GM10266 (cell line): ENCODE results near the gene ASTL.

Experiments
- DNase-seq: peaks from one replicate; pipeline ENCODE4 v3.0.0; 2012; ENCODE audit errors: extremely low spot score
- CTCF ChIP-seq: IDR thresholded peaks from 2 replicates; pipeline ENCODE4 v1.5.1; 2012; ENCODE audit warnings: mild to moderate bottlenecking, low read depth; ENCODE audit not compliant: control insufficient read depth, insufficient read depth; ENCODE audit errors: missing control alignments

Gene ASTL

DNA sequence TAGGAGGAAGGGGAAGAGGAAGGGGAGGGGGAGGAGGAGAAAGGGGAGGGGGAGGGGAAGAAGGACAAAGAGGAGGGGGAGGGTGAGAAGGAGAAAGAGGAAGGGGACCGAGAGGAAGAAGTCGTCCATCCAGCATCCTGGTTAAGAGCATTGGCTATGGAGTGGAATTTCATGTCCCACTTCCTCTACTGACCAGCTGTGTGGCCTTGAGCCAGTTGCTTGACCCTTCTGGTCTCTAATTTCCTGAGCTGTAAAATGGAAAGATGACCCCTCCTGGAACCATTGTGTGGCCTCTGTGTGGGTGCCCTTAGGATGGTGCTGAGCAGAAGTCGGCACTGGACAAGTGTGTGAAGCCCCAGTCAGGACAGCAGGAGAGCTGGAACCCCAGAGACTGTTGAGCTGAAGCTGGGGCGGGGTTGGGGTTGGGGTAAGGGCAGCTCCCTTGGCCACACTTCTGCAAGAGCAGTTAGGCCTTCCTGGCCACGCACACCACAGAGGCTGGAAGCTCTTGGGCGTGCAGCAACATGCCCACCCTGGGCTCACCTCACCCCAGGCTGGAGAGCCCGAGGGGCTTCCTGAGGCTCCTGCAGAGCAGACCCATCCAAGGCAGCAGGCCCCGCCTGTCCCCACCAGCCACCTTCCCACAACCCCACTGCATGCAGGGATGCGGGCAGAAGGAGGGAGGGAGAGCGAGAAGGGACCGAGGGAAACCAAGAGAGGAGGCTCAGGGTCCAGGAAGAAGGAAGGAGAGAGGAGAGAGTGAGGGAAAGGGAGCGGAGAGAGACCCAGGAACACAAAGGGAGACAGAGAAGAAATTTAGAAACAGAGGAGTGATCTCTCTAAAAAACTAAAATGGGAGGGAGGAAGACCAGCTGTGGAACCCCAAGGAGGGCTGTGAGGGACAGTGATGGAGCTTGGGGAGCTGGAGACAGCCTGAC is 38.2 kb downstream of the ASTL start:
- TF ChIP-seq CTCF: no peak
- no peak for DNase-seq

DNA sequence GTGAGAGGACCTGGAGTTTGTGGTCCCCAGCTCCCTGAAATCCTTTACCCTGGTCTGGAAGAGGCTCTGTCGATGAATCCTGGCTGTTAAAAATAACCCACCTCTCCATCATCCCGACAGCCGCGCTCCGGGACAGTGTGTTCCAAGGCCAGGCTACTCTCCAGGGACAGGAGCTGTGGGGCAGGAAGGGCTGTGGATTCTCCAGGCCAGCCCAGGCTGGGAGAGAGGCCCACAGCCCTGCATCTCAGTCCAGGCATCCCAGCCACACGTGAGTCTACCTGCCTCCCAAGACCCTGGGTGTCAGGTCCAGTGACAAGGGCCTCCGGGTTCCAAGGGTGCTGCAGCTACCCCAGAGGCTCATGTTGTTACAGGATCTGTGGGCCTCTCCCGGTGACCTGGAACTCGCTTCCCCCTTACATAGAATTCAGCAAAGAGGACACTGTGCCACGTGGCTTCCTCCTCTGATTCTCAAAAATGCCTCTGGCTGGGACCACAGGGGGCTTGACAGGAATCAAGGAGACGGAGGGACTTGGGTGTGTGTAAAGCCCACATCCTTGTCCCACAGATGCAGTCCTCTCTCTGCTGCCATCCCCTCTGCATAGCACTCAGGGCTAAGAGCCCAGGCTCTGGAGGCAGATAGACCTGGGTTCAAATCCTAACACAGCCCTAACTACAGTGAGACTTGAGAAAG is 39.3 kb downstream of the ASTL start:
- no peak for DNase-seq
- TF ChIP-seq CTCF: no peak

GRCh38 chr2:96097951-96098823 is 40.1 kb downstream of the ASTL start:
- TF ChIP-seq CTCF: peak; percentile 14
- DNase-seq: no peak

DNA sequence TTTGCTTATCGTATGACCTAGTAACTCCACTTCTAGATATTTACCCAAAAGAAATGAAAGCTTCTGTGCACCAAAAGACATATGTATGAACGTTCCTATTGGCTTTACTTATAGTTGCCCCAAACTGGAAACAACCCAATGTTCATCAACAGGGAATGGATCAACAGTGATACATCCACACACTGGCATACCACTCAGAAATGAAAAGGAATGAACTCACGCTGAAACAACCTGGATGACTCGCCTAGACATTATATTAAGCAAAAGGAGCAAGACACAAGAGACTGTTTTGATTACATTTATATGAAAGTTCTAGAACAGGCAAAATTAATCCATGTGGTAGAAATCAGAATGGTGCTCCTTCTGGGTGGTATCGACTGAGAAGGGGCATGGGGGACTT is 40.9 kb downstream of the ASTL start:
- TF ChIP-seq CTCF: no peak
- DNase-seq: no peak

GRCh38 chr2:96095116-96095636 is 43.1 kb downstream of the ASTL start:
- TF ChIP-seq CTCF: no peak
- no peak for DNase-seq

GRCh38 chr2:96093528-96093927 is 44.8 kb downstream of the ASTL start:
- no peak for DNase-seq
- no peak for TF ChIP-seq CTCF
